Duodenal mucosa (tissue), 2 donors: ENCODE data around the gene MYMX.

Experiments
- H3K27ac ChIP-seq: one replicate; pipeline ENCODE4 v1.7.0; 2013; ENCODE audit warnings: low read depth, low read length
- H3K27me3 ChIP-seq, 2 donors: one replicate each; pipeline ENCODE4 v1.7.0; 2013; ENCODE audit warnings: low read length in 2 of 2, control low read depth in 1 of 2; ENCODE audit not compliant: insufficient read depth in 2 of 2, control insufficient read depth in 1 of 2
- H3K36me3 ChIP-seq, 2 donors: one replicate each; pipeline ENCODE4 v1.7.0; 2013; ENCODE audit warnings: low read length in 2 of 2, control low read depth in 1 of 2; ENCODE audit not compliant: insufficient read depth in 2 of 2, control insufficient read depth in 1 of 2
- H3K4me1 ChIP-seq, 2 donors: one replicate each; pipeline ENCODE4 v1.7.0; 2013; ENCODE audit warnings: low read length in 2 of 2, control low read depth in 1 of 2; ENCODE audit not compliant: insufficient read depth in 2 of 2, control insufficient read depth in 1 of 2
- H3K4me3 ChIP-seq, 2 donors: one replicate each; pipeline ENCODE4 v1.7.0; 2013; ENCODE audit warnings: low read length in 2 of 2, low read depth in 1 of 2
- H3K9ac ChIP-seq, 2 donors: one replicate each; pipeline ENCODE4 v1.7.0; 2013; ENCODE audit warnings: low read length in 2 of 2, low read depth in 1 of 2
- H3K9me3 ChIP-seq, 2 donors: one replicate each; pipeline ENCODE4 v1.7.0; 2013; ENCODE audit warnings: low read length in 2 of 2, control low read depth in 1 of 2; ENCODE audit not compliant: control insufficient read depth in 1 of 2

Gene MYMX

GRCh38 chr6:44263354-44264100 lies 46.8 kb downstream of the MYMX start:
- Histone ChIP-seq H3K9ac (peak overlapping the region; percentile 92 to 97), H3K27me3 (peaks cover 2 to 4% of the 10 kb centered on the region in 2 donors), H3K36me3 (peaks cover 13 to 25% of the 10 kb centered on the region in 2 donors), H3K4me3 (peak overlapping the region; percentile 90 to 96), H3K9me3 (no peaks in the 10 kb centered on the region), H3K27ac (peak overlapping the region; percentile 33), H3K4me1 (peaks cover 26 to 37% of the 10 kb centered on the region in 2 donors)

GRCh38 chr6:44264154-44265006 lies 47.7 kb downstream of the MYMX start:
- Histone ChIP-seq H3K4me3 (peak overlapping the region; percentile 90 to 96), H3K27me3 (peaks cover 7 to 12% of the 10 kb centered on the region in 2 donors), H3K9me3 (no peaks in the 10 kb centered on the region), H3K4me1 (peaks cover 26 to 37% of the 10 kb centered on the region in 2 donors), H3K36me3 (peaks cover 9 to 25% of the 10 kb centered on the region in 2 donors), H3K27ac (peak overlapping the region; percentile 70), H3K9ac (peak overlapping the region; percentile 92 to 97)

- Histone ChIP-seq H3K9ac (peak within 1 kb of the TSS; percentile 92 to 97), H3K4me1 (peaks cover 26 to 37% of the 10 kb centered on the region in 2 donors), H3K9me3 (no peaks in the 10 kb centered on the region), H3K27ac (peak within 1 kb of the TSS; percentile 70), H3K36me3 (peaks cover 5 to 20% of the 10 kb centered on the region in 2 donors), H3K27me3 (peaks cover 14 to 20% of the 10 kb centered on the region in 2 donors), H3K4me3 (peak within 1 kb of the TSS; percentile 90 to 96)
Observed at GRCh38 chr6:44265007-44265721, 48.4 kb downstream of the MYMX start, which contains the start of gene NFKBIE. TSS of gene NFKBIE (minus strand) at chr6:44265551. CDS start at chr6:44265346, 205 bp downstream.

GRCh38 chr6:44265722-44266233 lies 49.1 kb downstream of the MYMX start:
- no peak overlapping the region for H3K27ac ChIP-seq
- H3K4me1 ChIP-seq, result peaks cover 26 to 37% of the 10 kb centered on the region in 2 donors
- H3K36me3 ChIP-seq, result peaks cover 3 to 16% of the 10 kb centered on the region in 2 donors
- peaks cover 14 to 20% of the 10 kb centered on the region in 2 donors for H3K27me3 ChIP-seq
- H3K9me3 ChIP-seq, result no peaks in the 10 kb centered on the region
- peak overlapping the region; percentile 90 to 96 for H3K4me3 ChIP-seq
- no peak overlapping the region for H3K9ac ChIP-seq

- Histone ChIP-seq H3K36me3 (peaks cover 3 to 11% of the 10 kb centered on the region in 2 donors), H3K27ac (no peak overlapping the region), H3K9ac (no peak overlapping the region), H3K9me3 (no peaks in the 10 kb centered on the region), H3K4me1 (peaks cover 29 to 37% of the 10 kb centered on the region in 2 donors), H3K27me3 (peaks cover 17 to 25% of the 10 kb centered on the region in 2 donors), H3K4me3 (no peak overlapping the region)
Observed at GRCh38 chr6:44266347-44266746, 49.6 kb downstream of the MYMX start.

GRCh38 chr6:44267252-44267651 lies 50.5 kb downstream of the MYMX start:
- Histone ChIP-seq H3K9ac (no peak overlapping the region), H3K27me3 (peaks cover 26 to 34% of the 10 kb centered on the region in 2 donors), H3K9me3 (no peaks in the 10 kb centered on the region), H3K36me3 (peaks cover 0 to 2% of the 10 kb centered on the region in 2 donors), H3K4me1 (peaks cover 25 to 27% of the 10 kb centered on the region in 2 donors), H3K27ac (no peak overlapping the region), H3K4me3 (no peak overlapping the region)
